Right lobe of liver (tissue), 6 donors: Measurements from ENCODE around the gene CARMIL1. TPM values are rescaled to one million over a fixed set of nuclear protein-coding genes. Genes with fewer than 3 reads are reported as not detected.

Experiments used
- ATAC-seq, 4 donors: fragments of 200-7000 bp; cut with Tn5 transposase; one replicate each; pipeline ENCODE4 v1.9.1; 2020; ENCODE audit warnings: mild to moderate bottlenecking in 4 of 4, moderate library complexity in 4 of 4
- DNase-seq, 3 donors: peaks; one replicate each; pipeline ENCODE4 v3.0.0-alpha.2; 2020
- H3K27ac ChIP-seq, 3 donors: fragments of 200-600 bp; one replicate each; pipeline ENCODE4 v1.8.0; 2022
- H3K27me3 ChIP-seq, 2 donors: fragments of 200-600 bp; one replicate each; pipeline ENCODE4 v1.8.0; 2022
- H3K36me3 ChIP-seq, 4 donors: fragments of 200-600 bp; sonication (generic) in 1 of 4; one replicate each; pipeline versions ENCODE4 v1.5.1 to v1.8.0; 2017 to 2022; ENCODE audit warnings: control low read depth in 1 of 4
- H3K4me1 ChIP-seq, 4 donors: fragments of 200-600 bp; sonication (generic) in 1 of 4; one replicate each; pipeline versions ENCODE4 v1.5.1 to v1.8.0; 2017 to 2022; ENCODE audit warnings: control low read depth in 1 of 4
- H3K4me3 ChIP-seq, 3 donors: fragments of 200-600 bp; one replicate each; pipeline ENCODE4 v1.8.0; 2022
- H3K9me3 ChIP-seq, 4 donors: fragments of 200-600 bp; sonication (generic) in 1 of 4; one replicate each; pipeline versions ENCODE4 v1.5.1 to v1.8.0; 2017 to 2022; ENCODE audit warnings: control low read depth in 1 of 4
- CTCF ChIP-seq, 4 donors: fragments of 200-600 bp in 3 of 4; fragments of 450-650 bp in 1 of 4; IDR thresholded peaks; one replicate each; pipeline versions ENCODE4 v1.5.1 to v1.8.0; 2016 to 2022; ENCODE audit warnings: antibody characterized with exemption in 4 of 4, mild to moderate bottlenecking in 2 of 4
- POLR2A ChIP-seq: fragments of 450-650 bp; IDR thresholded peaks from one replicate; pipeline ENCODE4 v1.6.1; 2017; ENCODE audit warnings: antibody characterized with exemption, mild to moderate bottlenecking
- WGBS: methylation state at CpG from one replicate; pipeline ENCODE4 v1.1.6; 2018; ENCODE audit warnings: low coverage, low lambda C conversion rate; ENCODE audit not compliant: insufficient coverage; ENCODE audit errors: missing lambda C conversion rate; 5-methylcytosine and 5-hydroxymethylcytosine counted together
- intact Hi-C, 2 donors: fragments of 100-400 bp; cut with DNase I; formaldehyde crosslinking; loops; one replicate each; pipeline versions ENCODE4 v1.11.2 to v1.14.1; 2022
- total RNA-seq, 6 experiments: library from RNA; depleted of rRNA in 2 of 6; stranded (reverse); fragments of >200 nt in 2 of 6; fragmentation: NEBNext Ultra II Directional in 3 of 6; extraction: Animal tissue kit (Norgen Biotek cat#: 25700) in 3 of 6; gene quantifications; one replicate each; pipeline versions ENCODE4 v1.1.0 to v1.2.4, GENCODE V29; 2016 to 2023
- donor health status: DM: no; HTN: yes; CAD: no.
- donor health status: DM: no; HTN: no; CAD: no.
- donor health status: DM: no; HTN: no; CAD: no.
- donor health status: DM: no; HTN: yes; CAD: no.
- donor health status: DM: no; HTN: yes; CAD: no.

Gene CARMIL1
- total RNA-seq, 6 experiments from 2014 or later = 3.3 to 8.6 (median 4.6) TPM

DNA sequence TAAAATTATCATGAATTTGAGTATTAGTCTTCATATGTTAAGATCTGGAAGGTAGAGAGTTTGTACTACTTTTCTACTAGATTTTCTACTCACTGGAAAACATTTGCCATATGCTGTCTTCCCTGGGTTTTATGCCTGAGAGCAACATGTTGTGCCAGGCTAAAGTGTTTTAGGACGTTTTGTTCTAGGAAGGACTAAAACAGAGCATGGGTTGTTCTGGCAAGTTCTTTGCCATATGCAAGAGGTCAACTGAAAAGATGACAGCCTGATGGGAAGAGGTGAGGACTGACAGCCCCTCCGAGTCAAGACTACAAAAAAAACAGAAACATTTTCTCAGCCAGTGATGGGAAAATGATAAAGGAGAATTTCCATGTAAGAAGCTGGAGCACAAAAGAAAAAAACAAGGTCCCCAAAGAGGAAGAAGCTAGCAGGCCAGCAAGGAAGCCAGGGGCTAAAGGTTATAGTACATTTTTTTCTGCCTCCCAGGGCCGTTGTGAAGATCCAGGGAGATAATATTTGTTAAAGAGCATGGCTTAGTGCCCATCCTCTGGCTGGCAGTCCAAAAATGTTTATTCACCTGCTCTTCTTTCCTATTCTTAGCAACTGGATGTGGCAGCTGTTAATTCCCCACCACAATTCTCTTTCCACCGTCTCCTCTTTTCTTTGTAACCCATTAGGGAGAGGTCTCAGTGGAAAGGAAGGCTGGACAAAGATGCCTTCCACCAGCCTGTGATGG, 380.6 kb downstream of the CARMIL1 start:
- H3K4me3 ChIP-seq = no peak overlapping the region
- intact Hi-C loops = no loop called here
- H3K4me1 ChIP-seq = peaks cover 0 to 18% (median 8%) of the 10 kb centered on the region in 4 donors
- WGBS = 10% methylated on average over 4 of the region's 4 CpGs
- TF ChIP-seq POLR2A (no peak), CTCF (IDR thresholded peaks at IDR 0.05) (no peak)
- H3K27me3 ChIP-seq = no peaks in the 10 kb centered on the region
- DNase-seq = no peak
- H3K27ac ChIP-seq = no peak overlapping the region
- H3K9me3 ChIP-seq = no peaks in the 10 kb centered on the region
- ATAC-seq = peak; percentile 69 to 79 (median 73)
- H3K36me3 ChIP-seq = no peaks in the 10 kb centered on the region

DNA sequence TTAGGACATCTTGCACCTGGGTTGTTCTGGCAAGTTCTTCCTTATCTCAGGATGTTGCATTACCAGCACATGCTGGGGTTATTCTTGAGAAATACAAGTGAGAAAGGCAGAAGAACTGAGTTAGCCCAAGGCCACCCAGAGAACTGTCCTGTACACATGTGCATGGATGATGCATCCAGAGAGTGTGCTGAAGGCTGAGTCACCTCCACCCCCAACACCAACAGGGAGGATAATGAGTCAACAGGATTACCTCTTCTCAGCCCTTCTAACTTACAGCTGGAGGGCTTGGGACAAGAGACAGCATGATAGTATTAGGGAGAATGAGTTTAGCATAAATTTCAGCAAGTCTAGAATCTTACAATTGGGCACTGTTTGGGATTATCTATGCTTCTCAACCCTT, 381.3 kb downstream of the CARMIL1 start:
- intact Hi-C loops = no loop called here
- ATAC-seq = peak in 1 of 4 donors; percentile 93
- H3K9me3 ChIP-seq = no peaks in the 10 kb centered on the region
- peak in 1 of 3 donors; percentile 42 for DNase-seq
- H3K4me3 ChIP-seq = no peak overlapping the region
- TF ChIP-seq POLR2A = no peak
- no peak for TF ChIP-seq CTCF (IDR thresholded peaks at IDR 0.05)
- H3K36me3 ChIP-seq = no peaks in the 10 kb centered on the region
- H3K27ac ChIP-seq = peak overlapping the region in 1 of 3 donors; percentile 20
- H3K27me3 ChIP-seq = no peaks in the 10 kb centered on the region
- H3K4me1 ChIP-seq = peaks cover 0 to 18% (median 8%) of the 10 kb centered on the region in 4 donors

GRCh38 chr6:25661129-25661779, 382.1 kb downstream of the CARMIL1 start:
- H3K4me1 ChIP-seq = peaks cover 0 to 18% (median 8%) of the 10 kb centered on the region in 4 donors
- no peaks in the 10 kb centered on the region for H3K36me3 ChIP-seq
- no peaks in the 10 kb centered on the region for H3K27me3 ChIP-seq
- 45% methylated on average over 5 of the region's 5 CpGs for WGBS
- H3K27ac ChIP-seq = peak overlapping the region in 1 of 3 donors; percentile 20
- DNase-seq (no peak), ATAC-seq (peak; percentile 26 to 67 (median 52))
- TF ChIP-seq POLR2A (no peak), CTCF (IDR thresholded peaks at IDR 0.05) (no peak)
- intact Hi-C loops = no loop called here
- H3K9me3 ChIP-seq = no peaks in the 10 kb centered on the region
- H3K4me3 ChIP-seq = no peak overlapping the region

GRCh38 chr6:25665455-25665854, 386.3 kb downstream of the CARMIL1 start:
- Histone ChIP-seq H3K27ac (no peak overlapping the region), H3K9me3 (no peaks in the 10 kb centered on the region), H3K4me3 (no peak overlapping the region), H3K27me3 (no peaks in the 10 kb centered on the region), H3K4me1 (peaks cover 0 to 14% (median 3%) of the 10 kb centered on the region in 4 donors), H3K36me3 (no peaks in the 10 kb centered on the region)
- 69% methylated on average over 4 of the region's 4 CpGs for WGBS
- intact Hi-C loops = no loop called here
- TF ChIP-seq CTCF (IDR thresholded peaks at IDR 0.05) (no peak), POLR2A (no peak)
- ATAC-seq (no peak), DNase-seq (no peak)
